T-helper 22 cell (primary cell): Measurements from ENCODE around the gene C1orf232.

Source experiments
- DNase-seq: peaks from one replicate; pipeline ENCODE4 v3.0.0-alpha.2; 2020; ENCODE audit warnings: low read depth

Gene C1orf232

DNA sequence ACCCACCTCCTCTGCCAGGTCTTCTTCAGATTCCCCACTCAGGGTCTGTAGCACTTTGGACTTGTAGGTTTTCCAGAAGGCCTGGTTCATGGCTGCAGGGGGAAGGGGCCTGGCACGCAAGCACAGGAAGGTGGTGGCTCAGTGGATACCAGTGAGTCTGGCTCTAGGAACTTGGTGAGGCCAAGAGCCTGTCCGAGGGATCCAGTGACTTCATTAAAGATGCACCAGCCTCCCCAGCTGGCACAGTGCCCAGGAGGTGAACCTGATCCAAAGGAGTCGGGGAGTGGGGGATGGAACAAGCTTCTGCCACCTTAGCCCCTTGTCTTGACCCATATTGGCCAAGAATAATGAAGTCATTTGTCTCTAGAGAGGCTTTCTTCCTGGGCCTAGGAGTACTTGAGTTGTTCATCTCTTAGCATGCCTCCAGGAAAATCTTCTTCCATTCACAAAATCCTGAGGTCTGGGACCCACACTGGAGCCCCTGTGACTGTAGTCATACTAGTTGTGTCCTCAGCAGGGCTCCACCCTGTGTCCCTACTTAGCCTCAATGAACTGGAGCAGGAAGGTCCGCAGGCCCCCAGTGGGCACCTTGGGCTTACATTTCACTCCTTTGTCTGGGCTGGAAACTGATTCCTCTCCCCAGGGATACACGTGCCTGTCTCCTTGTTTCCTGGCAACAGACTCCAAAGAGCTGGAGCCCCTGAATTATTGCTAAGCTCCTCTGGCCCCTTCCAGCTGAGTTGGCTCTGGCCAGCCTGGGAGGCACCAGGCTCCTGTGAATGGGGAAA is at the start of gene C1orf232:
C1orf232 (minus strand) TSS at position 554 of the 788 bp plus-strand sequence; CDS start at position 90, 464 bp downstream.
- no peak for DNase-seq

DNA sequence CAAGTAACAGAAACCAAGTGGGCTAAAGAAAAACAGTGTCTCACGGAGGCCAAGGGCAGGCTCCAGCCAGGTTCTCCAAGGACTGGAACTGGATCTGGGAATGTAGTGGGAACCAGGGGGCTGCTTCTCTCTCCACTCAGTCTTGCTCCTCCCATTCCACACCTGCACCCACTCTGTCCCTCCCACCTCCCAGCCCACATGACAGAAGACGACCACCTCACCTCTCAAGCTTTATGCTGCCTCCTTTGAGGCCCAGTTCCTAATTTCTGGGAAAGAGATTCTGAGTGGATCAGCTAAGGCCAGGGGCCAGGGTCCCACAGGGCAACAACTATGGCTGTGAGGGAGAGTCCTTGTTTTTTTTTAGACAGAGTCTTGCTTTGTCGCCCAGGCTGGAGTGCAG is 46.5 kb upstream of the C1orf232 start:
- no peak for DNase-seq

DNA sequence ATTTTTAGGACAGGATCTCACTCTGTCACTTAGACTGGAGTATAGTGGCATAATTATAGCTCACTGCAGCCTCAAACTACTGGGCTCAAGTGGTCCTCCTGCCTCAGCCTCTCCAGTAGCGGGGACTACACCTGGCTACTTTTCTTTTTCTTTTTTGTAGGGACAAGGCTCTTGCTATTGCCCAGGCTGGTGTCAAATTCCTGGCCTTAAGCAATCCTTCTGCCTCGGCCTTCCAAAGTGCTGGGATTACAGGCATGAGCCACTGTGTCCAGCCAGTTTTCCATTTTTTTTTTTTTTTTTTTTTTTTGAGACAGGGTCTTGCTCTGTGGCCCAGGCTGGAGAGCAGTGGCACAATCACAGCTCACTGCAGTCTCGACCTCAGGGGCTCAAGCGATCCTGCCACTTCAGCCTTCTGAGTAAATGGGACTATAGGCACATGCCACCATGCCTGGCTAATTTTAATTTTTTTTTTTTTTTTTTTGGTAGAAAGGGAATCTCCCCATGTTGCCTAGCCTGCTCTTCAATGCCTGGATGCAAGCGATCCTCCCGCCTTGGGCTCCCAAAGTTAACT is 44.7 kb upstream of the C1orf232 start:
- no peak for DNase-seq

DNA sequence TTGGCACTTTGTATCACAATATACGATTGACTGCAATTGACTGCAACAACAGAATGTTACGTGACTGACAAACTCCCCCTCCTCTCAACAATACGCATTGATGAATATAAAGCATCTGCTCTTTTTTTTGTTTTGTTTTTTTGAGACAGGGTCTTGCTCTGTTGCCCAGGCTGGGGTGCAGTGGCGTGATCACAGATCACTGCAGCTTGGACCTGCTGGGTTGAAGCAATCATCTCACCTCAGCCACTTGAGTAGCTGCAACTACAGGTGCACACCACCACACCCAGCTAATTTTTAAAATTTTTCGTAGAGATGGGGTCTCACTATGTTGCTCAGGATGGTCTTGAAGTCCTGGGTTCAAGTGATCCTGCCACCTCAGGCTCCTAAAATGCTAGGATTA is 44.0 kb upstream of the C1orf232 start:
- DNase-seq = no peak

DNA sequence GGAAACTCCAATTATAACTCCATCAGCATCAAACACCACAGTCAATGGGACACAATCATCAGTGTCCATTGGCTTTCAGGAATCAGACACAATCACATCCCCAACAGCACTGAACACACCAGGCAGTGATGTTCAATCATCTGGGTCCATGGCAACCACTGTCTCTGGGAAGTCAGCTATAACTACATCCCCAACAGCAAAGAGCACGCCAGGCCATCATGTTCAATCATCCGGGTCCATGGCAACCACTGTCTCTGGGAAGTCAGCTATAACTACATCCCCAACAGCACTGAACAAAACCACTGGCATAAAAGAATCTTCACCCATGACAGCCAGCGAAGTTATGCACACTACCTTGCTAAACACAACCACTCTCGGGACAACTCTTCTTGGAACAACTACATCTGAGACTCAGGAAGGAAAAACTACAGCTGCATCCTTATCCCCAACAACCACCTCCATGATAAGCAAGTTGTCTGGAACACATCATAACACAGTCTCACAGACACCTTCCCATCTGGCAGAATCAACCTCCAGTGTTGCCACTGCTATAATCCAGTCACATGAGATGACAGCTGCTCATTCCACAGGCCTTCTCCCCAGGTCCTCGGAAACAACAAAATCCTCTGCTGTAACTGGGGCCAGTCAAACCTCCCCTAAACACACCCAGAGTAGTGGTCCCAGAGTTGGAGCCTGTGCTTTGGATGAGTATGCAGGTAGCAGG is 41.5 kb upstream of the C1orf232 start:
- DNase-seq = no peak

DNA sequence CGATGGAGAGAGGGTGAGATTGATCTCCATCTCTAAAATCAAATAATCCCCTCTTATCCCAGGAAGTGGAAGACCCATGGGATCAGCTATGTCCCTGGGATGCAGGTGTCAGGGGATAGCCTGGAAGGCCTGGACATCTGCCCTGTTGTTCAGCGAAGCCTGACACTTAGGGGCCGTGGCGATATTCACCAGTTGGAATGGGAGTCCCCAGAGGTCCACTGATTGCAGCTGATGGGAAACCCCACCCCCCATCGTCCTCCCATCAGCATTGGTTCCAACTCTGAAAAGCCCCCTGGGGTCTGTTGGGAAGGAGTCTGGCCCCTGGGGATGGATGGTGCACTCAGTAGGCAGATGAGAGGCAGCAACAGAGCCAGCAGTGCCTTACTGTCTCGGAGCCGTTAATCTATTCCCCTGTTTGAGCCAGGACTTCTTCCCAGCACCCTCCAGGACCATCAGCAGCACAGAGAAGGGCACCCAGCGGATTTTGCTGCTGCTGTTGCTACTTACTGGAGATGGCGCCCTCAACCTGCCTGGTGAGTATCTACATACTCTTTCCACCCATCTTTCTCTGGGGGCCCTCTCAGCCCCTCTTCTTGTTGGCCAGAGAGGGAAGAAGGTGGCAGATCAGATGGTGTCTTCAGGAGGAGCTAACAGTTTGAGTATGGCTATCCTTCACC is 35.0 kb upstream of the C1orf232 start:
- no peak for DNase-seq

DNA sequence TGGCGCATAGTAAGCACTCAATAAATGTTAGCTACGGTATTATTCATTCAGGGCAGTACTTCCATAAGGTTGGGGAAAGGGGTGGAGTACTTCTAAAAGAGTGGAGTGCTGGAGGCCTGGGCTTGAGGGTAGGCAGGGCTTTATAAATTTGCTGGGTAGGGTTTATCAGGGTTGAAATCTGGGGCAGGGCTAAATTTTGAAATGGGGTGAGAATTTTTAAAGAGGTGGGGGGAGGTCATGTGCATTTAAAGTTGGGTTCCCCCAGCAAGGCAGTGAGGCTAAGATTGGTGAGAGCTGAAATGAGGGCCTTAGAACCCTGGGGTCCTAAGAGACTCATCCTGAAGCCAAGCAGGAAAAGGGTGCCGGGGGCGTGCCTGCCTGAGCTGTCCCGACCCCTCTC is 31.6 kb upstream of the C1orf232 start:
- DNase-seq = no peak

DNA sequence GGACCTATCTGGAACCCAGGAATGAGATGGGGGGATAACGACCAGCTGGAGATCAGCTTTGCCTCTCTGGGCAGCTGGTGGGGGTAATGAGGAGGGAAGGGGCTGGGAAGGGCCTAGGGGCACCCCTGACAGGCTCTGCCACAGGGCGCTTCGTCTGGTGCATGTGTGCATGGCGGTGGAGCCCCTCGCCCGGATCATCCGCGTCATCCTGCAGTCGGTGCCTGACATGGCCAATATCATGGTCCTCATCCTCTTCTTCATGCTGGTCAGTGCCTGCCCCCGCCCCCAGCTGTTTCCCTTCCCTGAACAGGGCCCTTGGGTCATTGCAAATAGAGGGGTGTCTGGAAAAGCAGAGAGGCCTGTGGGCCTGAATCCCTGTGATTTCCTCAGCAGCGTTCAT is 29.1 kb upstream of the C1orf232 start:
- DNase-seq = no peak

DNA sequence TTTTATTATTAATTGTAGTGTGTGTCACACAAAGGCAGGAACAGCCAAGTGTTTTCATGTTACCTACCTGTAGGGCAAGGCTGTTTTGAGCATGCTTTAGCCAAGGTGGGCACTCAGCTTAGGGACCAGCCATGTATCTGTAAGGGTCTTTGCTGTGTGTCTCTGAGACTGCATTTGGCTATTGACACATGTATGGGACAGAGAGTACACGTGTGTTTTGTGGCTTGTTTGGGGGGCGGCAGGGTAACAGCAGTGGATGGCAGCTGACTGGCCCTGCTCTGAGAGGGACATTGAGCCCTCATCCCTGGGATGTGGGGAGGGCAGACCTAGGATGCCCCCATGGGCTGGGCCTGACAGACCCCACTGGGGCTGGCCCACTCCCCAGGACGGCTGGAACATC is 28.5 kb upstream of the C1orf232 start:
- DNase-seq = no peak

DNA sequence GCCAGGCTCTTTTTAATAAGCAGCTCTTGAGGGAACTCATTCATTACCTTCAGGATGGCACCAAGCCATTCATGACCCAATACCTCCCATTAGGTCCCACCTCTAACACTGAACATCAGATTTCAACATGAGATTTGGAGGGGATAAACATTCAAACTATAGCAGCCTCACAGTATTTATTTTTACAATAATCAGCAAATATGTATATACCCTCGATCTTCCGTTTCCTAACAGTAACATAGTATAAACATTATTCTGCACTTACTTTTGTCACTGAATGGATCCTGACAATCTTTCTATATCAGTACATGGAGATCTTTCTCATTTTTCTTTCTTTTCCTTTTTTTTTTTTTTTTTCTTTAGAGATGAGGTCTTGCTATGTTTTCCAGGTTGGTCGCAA is 27.0 kb upstream of the C1orf232 start:
- no peak for DNase-seq

DNA sequence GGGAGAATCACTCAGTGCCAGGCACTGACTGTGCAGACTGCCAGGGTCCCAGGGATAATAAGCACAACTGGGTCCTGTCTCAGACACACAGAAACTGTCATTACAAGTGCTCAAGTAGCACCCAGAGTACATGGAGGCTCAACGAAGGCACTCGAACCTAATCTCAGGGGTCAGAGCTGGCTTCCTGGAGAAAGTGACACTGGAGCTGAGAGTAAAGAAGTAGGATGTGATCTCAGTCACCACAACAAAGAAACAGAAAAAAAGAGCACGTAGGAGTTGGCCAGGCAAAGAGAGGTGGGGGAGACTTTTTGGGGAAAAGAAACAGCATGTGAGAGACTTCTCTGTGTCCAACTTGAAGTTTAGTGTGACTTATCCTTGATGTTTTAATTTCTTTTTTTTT is 23.0 kb upstream of the C1orf232 start:
- DNase-seq = no peak

DNA sequence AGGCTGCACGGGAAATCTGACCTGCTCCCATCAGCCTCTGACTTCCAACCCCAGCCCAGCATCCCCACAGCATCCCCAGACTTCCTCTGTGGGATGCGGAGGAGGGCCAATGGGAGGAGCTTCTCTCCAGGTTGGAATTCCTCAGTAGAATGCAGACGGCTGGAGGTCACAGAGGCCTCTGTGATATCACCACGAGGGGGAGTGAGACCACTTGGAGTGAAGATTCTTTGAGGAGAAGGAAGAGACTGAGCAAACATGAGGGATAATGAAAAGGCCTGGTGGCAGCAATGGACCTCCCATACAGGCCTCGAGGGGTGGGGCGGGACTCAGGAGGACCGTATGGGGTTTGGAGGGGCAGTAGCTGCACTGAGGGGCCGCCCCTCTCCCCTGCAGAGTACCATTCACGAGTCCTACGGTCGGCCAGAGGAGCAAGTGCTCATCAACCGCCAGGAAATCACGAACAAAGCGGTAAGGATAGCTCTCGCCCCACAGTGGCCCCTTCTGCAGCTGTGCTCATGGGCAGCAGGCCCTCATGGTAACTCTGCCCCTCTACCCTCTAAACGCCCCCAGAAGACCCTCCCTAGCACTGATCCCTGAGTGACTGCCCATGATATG is 21.7 kb upstream of the C1orf232 start, which contains the start of gene CATSPER4:
CATSPER4 (plus strand) TSS at position 230 of the 615 bp plus-strand sequence; CDS start at position 256, 26 bp downstream.
- DNase-seq = no peak

DNA sequence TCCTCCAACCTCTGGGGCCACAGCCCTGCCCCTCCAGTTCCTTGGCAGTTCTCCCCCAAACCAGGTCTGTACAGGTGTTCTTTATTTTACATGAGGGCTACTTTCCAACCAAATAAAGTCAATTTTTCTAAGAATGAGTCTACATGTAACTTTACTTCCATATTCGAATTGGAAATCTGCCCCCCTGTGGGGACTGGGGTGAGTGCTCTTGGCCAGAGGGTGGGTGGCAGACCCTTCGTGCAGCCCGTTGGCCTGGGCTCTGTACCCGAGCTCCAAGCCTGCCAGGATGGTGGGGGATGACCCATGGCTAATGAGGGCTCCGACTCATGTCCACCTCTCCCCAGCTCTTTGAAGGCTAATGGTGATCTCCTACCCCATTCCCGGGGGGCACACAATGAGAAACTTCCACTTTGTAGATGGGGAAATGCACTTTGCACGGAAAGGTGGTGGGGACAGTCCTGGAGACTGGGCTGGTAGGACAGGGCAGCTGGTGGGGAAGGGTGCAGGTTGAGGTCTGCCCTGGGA is 21.1 kb upstream of the C1orf232 start:
- no peak for DNase-seq

DNA sequence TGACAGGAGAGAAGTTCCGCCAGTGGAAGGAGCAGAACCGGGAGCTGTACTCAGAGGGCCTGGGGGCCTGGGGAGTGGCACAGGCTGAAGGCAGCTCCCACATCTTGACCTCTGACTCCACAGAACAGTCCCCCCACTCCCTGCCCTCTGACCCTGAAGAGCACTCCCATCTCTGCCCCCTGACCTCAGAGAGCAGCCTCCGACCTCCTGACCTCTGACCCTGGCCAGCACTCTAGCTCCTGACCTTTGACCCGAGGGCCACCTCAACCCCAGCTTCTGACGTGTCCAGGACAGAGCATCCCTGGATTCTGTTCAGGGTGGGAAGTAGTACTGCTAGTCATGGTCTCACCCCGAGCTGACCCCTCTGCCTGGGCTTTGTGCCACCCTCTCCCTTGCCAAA is 20.6 kb upstream of the C1orf232 start:
- DNase-seq = no peak

DNA sequence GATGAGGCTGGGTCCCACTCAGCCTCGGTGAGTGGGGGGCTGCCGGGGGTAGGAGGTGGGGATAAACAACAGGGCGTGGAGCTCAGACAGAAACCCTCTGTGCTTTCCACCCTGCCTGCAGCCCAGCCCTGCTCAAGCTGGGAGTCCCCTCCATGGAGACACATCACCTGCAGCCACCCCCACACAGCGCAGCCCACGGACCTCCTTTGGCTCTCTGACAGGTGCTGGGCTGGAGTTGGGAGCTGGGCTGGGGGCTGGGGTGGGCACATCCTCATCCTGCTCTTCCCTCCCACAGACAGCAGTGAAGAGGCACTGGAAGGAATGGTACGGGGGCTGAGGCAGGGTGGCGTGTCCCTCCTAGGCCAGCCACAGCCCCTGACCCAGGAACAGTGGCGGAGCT is 19.7 kb upstream of the C1orf232 start:
- no peak for DNase-seq

DNA sequence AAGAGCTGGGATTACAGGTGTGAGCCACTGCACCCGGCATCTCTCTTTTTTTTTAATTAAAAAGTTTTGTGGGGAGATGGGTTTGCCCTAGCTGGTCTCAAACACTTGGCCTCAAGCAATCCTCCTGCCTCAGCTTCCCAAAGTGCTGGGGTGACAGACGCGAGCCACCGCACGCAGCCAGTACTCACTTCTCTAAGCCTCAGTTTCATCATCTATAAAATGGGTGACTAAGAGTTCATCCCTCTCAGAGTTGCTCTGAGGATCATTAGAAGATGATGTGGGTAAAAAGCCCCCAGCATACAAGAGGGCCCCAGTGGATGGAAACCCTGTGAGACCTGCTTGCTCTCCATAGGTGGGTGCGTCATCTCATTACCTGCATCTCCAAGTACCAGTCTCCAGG is 19.1 kb upstream of the C1orf232 start:
- DNase-seq = no peak

DNA sequence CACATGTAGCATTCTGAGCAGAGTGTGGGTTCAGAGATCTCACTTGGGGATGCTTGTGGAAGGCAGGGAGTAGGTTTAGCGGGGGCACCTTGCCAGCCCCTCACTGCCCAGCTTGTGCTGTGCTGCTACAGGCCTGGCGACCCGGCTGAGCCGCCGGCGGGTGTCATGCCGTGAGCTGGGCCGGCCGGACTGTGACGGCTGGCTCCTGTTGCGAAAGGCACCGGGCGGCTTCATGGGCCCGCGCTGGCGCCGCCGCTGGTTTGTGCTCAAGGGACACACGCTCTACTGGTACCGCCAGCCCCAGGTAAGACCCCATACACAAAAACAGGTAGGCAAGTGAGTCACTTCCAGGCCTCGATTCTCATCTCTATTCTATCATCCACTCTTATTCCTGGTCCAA is 16.1 kb upstream of the C1orf232 start:
- DNase-seq = no peak

DNA sequence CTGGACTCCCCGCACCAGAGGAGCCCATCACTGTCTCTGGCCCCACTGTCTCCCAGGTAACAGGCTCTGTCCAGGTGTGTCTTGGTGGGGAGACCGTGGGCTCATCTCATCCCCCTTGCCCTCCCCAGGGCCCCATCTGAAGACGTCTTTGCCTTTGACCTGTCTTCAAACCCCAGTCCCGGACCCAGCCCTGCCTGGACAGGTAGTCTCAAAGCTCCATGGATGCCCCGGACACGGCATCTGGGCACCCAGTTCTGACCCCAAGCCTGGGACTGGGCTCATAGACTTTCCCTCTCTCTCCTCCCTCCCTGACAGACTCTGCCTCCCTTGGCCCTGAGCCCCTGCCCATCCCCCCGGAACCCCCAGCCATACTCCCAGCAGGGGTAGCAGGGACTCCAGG is 15.3 kb upstream of the C1orf232 start:
- no peak for DNase-seq

DNA sequence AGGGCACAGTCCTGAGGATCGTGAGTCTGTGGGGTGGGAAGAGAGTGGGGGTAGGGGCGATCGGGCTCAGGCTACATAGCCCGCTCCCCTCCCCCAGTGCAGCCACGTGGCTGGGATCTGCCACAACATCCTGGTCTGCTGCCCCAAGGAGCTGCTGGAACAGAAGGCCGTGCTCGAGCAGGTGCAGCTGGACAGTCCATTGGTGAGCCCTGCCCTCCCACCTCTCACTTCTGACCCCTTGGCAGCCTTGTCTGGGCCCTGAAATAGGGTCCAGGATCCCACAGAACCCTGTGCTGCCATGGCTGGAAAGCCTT is 13.6 kb upstream of the C1orf232 start:
- DNase-seq = no peak

DNA sequence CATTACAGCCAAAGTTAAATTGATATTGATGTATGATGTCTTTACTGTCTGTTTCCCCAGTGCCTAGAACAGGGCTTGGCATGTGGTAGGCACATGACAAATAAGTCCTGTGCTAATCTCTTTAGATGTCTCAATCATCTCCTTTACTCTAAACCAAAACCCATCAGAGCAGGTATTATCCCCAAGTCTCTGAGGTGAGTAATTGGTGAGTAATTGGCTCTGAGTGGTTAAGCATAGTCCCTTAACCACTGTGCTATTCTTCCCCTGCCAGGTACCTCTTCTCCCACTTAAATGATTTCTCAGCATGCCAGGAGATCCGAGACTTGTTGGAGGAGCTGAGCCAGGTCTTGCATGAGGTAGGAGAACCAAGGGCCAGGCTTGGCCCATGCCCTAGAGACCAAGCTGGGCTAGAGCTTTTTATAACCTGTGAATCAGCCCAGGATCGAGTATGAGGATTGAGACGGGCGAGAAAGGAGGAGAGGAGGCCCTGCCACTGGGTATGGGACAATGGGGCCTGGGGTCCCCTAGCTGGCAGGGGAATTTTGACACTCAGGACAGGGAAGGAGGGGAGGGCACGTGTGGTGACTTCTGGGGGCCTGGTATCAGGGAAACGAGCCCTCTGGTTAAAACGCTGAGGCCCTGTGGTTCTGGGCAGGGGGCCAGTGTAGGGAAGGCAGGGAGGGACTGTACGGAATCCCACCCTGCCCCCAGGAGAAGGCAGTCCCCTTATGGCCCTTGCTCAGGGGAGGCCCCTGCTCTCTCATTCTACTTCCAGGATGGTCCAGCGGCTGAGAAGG is 13.0 kb upstream of the C1orf232 start:
- no peak for DNase-seq

DNA sequence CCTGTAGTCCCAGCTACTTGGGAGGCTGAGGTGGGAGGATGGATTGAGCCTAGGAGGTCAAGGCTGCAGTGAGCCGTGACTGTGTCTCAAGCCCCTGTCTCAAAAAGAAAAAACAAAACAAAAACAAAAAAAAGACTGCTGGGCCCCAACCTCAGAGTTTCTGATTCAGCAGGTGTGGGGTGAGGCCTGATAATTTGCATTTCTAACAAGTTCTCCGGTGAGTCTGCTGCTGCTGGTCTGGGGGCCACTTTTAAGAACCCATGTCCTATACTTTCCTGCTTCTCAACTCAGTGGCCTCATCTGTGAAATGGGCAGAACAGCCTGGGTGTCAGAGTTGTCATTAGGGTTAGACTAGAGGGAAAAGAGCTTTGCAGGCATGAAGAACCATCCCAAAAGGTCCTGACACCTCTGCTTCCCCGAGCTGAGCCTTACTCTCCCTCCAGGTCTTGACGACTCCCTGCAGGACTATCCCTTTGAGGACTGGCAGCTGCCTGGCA is 11.3 kb upstream of the C1orf232 start:
- DNase-seq = no peak
